HG03159 (cell line): ENCODE results near the gene AMPH.

Experiments
- ATAC-seq: cut with Tn5 transposase; IDR thresholded peaks from one replicate; pipeline ENCODE4 v1.9.1; 2021; ENCODE audit warnings: mild to moderate bottlenecking, moderate library complexity; ENCODE audit not compliant: unreplicated experiment

AMPH gene

DNA sequence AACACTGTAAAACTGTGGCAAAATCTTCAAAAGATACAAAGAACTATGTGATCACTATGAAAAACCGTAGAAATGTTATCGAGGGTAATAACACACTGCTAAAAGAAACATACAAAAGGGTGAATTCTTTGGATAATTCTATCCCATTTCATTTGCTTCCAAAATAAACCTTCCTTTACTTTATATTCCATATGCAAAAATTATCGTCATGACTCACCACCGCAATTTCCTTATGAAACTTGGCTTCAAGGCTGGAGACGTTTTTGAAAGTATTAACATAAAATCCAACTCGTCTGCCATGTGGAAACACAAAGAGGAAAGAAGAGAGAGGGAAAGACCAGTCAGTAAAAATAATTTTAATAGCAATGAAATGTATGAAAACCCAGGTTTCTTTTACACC is 165.2 kb downstream of the AMPH start:
- no peak for ATAC-seq

- peak; percentile 89 for ATAC-seq
Observed at GRCh38 chr7:38463277-38464225, 167.6 kb downstream of the AMPH start.

DNA sequence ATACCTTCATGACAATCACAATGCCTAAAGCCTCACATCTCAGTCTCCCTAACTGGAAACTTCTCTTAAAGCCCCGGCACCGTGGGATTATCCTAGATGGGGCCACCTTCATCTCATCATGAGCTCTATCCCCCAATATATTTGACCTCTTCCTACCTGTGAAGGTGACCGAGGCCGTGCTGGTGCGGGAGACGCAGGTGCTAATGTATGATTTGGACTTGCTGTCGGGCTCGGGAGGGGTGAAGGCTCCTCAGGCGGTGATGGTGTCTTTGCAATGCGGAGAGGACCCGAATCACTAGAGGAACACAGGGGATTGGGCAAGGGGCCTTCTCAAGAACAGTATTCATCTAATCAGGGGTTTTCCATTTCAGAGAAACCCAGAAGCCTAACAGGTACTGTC is 168.4 kb downstream of the AMPH start:
- peak; percentile 2 for ATAC-seq

- no peak for ATAC-seq
Observed at GRCh38 chr7:38461887-38462286, 169.3 kb downstream of the AMPH start.

DNA sequence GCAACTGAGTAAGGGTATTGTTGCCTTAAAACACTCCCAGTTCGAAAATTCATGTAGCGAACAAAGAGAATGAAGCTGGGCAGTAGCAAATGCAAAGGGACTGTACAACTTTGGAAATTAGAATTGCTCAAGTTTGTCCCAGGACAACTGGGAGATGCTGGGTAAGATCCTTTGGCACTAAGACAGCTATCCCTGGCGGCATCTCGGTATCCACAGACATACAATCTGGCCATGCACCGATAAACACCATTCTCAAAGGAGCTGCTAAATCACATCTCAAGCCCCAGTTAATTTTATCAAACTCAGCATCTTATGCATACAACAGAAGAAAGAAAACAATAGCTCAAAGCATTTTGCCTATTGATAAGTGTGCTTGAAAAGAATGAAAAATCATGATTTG is 177.3 kb downstream of the AMPH start:
- ATAC-seq, result no peak

DNA sequence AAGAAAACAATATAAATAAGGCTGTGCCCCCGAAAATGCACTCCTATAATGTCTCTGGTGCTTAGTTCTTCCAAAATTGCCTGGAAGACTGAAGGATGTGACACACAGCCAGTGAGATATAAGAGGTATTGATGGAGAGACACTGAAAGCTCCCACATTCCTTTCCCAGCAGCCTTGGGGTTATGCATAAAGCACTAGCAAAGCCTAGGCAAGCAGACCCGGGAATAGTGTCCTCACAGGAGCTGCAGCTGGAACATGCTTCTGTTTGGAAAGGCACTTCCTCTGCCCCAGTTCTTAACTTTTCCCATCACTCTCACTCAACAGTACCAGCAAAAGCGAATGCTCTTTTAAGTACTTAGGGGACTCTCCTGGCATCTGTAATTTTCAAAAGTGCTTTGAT is 178.0 kb downstream of the AMPH start:
- no peak for ATAC-seq

DNA sequence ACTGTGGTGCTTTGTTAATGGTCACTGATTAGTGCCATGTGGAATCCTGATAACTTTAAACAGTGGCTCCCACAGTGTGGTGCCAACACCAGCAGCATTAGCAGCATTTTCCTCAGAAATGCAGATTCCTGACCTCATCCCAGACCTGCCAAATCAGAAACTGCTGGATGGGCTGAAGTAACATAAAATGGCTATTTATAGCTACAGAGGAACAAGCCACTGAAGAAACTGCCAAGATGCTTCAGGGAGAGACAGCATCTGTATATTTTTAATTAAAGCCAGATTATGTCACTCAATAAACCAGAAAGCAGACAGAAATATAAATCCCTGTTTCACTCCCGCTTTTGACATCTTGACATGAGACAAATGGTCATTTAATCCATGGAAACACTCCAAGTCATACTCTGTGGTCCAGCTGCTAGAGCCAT is 178.5 kb downstream of the AMPH start:
- ATAC-seq, result no peak

- no peak for ATAC-seq
Observed at GRCh38 chr7:38451840-38452239, 179.3 kb downstream of the AMPH start.

- no peak for ATAC-seq
Observed at GRCh38 chr7:38448584-38449234, 182.5 kb downstream of the AMPH start.

- ATAC-seq, result no peak
Observed at GRCh38 chr7:38448054-38448453, 183.1 kb downstream of the AMPH start.

- ATAC-seq, result no peak
Observed at GRCh38 chr7:38438970-38439369, 192.2 kb downstream of the AMPH start.

- no peak for ATAC-seq
Observed at GRCh38 chr7:38432671-38433070, 198.5 kb downstream of the AMPH start.

DNA sequence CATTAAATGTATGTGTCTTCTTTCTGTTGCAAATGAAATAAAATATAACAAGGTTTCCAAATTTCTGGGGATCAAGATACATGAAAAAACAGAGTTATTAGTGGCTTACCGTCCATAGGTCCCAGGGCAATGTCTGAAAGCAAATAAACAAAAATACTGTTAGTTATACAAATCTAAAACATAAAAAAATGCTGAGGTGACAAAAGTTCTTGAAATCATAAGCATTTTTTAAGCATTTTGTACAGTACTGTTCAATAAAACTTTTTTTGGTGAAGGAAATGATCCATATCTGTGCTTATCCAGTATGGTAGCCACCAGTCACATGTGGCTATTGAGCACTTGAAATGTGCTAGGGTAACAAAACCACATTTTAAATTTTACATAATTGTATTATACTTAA is 199.1 kb downstream of the AMPH start:
- no peak for ATAC-seq

DNA sequence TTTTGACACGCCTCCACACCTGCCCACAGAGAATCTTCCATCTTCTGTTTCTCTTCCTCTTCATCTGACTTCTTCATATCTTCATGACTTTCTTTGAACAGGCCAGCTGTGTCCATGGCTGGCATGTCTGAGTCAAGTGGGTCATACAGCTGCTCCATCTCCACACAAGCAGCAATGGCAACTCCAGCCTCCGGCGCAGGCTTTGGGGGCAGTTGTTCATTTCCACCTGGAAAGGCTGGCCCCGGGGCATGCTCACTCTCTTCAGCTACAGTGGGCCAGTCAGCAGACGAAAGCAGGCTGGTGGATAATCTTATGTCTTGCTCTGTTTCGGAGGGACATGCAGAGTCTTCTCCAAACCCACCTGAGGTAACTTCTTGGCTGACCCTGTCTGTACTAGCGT is 202.1 kb downstream of the AMPH start:
- ATAC-seq, result no peak

DNA sequence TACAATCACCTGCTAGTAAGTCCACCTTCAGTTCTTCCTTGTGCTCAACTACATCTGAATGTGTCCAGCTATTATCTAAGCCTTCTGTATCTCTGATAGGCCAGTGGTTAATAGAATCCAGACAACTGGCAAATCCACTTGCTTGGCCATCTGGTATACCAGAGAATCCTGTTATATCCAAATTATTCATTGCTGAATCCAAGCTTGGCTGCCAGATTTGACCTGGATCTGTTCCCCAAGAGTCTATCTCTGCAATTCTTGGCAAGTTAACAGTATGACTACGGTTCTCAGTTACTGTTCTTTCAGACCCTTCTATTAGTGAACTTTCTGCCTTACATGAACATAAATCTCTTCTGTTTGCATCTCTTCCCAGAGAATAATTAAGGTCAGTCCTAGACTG is 203.1 kb downstream of the AMPH start:
- no peak for ATAC-seq

- no peak for ATAC-seq
Observed at GRCh38 chr7:38427279-38427955, 203.8 kb downstream of the AMPH start.

DNA sequence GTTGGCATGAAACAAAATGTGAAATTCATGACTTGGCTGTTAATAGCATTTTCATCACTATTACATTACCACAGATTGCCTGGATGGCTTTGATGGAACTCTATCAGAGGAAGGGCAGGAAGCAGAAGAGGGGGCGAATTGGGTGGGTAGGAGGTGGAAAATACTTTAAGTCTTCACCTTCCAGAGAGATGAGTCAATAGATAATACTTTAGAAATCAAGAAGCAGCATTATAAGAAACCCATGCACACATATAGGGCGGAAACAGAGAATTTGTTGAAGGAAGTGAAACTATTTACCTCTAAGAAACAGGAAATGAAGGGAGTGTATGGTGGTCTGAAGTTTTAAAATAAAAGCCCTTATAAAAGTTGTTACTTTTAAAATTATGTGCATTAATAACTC is 205.7 kb downstream of the AMPH start:
- peak; percentile 58 for ATAC-seq

GRCh38 chr7:38424750-38425463 is 206.3 kb downstream of the AMPH start:
- no peak for ATAC-seq

GRCh38 chr7:38413784-38414183 is 217.4 kb downstream of the AMPH start:
- peak; percentile 85 for ATAC-seq

DNA sequence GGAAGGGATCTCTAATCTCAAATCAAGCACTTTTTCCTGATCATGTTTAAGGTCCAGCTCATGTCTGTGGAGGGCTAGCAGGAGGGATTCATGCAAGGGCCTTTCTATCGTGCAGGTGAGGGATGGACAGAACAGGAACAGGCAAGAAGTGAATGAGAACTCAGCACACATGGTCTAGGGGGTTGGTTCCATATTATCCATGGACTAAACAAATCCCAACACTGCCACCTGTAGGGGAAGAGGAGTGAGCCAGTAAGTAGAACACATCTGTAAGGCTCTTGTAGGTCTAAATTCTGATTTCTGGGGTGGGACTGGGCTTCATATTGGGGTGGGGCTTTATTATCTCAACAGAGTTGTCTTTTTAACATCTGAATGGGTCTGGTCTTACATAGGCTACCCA is 219.8 kb downstream of the AMPH start:
- no peak for ATAC-seq

DNA sequence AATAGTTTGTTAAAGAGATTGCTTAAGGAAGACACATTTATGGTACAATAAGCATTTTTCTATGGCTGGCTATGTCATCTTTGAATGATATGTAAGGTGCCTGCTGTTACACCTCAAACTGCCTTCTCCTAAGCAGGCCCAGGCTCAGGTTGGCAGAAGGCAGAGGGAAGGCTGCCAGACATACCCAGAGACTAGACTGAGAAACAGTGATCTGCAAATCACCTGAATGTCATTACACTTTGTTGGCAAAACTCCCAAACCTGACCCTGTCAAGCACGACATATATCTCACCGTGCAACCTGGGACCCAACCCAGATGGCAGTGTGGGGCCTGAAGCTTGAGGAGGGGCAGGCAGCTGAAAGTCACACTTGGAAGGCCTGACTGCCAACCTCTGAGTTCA is 221.1 kb downstream of the AMPH start:
- ATAC-seq, result no peak
